Body of pancreas (tissue), 4 donors: ENCODE measurements around the gene SORCS2.

ENCODE experiments used
- CTCF ChIP-seq, 7 experiments: fragments of 450-650 bp in 4 of 7; fragments of 200-600 bp in 3 of 7; sonication (generic) in 3 of 7; IDR thresholded peaks; one replicate each; pipeline ENCODE4 v1.5.1; 2016 to 2019; ENCODE audit warnings: antibody characterized with exemption in 7 of 7
- POLR2A ChIP-seq, 3 donors: fragments of 450-650 bp; IDR thresholded peaks; one replicate each; pipeline ENCODE4 v1.6.1; 2016; ENCODE audit warnings: antibody characterized with exemption in 3 of 3, mild to moderate bottlenecking in 2 of 3

DNA sequence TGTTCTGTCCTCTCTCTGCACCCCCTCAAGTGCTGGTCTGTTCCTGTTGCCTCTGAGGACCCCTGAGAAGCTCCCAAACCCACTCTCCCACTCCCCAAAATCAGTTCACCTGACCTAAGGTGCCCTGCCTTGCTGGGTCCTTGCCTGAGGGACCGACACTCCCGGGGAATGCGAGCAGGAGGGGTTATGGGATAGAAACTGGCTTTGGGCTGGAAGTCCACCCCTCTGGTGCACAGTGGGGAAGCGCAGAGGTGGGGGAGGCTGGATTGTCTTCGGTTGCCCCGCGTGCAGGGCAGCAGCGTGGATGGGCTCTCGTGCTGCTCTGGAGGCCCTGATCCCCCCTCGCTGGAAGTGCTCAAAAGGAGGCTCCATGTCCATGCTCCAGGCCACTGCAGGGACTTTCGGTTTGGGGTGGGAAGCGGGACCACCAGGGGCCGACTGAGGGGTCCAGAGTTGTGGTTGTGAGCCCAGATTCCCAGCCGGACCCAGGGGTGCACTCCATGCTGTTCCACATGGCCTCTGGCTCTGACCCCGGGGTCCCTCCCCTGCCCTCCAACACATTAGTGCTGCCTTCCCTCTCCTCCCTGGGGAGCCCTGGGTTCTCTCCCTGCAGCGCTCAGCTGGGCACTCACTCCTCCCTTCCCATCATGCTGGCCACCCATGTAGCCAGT lies 7.6 kb downstream of the SORCS2 start:
- TF ChIP-seq CTCF (IDR thresholded peaks at IDR 0.05) (no peak), POLR2A (IDR thresholded peaks at IDR 0.05) (no peak)
